Measurements from ENCODE around the gene ABHD17C.
"Not testable (repeated sequence)": the region's sequence is repeated elsewhere in the genome, so short reads cannot be mapped to it uniquely, and the experiment has no call there.

ABHD17C gene

DNA sequence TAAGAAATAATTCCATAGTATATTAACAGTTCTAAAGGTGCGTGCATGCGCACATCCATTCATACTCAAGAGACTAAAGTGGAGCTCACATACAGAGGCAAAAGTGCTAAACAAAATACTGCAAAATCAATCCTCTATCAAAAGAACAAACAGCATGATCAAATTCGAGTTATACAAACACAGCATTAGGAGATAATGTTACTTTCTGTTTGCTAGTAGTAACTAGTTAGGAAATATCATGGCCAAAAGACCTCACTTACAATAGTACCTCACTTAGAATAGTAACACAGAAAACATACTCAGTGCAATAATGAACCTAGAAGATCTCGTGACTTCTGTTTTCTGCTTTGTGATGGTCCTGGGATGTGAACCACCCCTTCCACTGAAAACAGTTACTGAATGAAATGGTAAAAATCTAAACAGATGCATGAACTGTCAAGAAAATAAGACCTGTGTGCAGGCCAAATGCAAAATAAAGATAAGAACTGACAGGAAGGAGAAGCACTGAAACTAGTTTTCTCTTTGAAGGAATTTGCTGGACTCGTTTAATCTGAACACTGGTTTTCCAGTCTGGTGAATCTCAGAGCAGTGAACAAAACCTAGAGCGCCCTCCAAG is 63.1 kb downstream of the ABHD17C start:
- TF ChIP-seq, protein P1, sequence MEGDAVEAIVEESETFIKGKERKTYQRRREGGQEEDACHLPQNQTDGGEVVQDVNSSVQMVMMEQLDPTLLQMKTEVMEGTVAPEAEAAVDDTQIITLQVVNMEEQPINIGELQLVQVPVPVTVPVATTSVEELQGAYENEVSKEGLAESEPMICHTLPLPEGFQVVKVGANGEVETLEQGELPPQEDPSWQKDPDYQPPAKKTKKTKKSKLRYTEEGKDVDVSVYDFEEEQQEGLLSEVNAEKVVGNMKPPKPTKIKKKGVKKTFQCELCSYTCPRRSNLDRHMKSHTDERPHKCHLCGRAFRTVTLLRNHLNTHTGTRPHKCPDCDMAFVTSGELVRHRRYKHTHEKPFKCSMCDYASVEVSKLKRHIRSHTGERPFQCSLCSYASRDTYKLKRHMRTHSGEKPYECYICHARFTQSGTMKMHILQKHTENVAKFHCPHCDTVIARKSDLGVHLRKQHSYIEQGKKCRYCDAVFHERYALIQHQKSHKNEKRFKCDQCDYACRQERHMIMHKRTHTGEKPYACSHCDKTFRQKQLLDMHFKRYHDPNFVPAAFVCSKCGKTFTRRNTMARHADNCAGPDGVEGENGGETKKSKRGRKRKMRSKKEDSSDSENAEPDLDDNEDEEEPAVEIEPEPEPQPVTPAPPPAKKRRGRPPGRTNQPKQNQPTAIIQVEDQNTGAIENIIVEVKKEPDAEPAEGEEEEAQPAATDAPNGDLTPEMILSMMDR (conservative IDR thresholded peaks at IDR 0.05; ENCODE audit: low read length) = no peak
- DNase-seq (ENCODE audit: low read depth) = no peak

GRCh38 chr15:80760960-80761359 is 65.8 kb downstream of the ABHD17C start:
- TF ChIP-seq, protein P1 (conservative IDR thresholded peaks at IDR 0.05; ENCODE audit: low read length) = no peak
- DNase-seq (ENCODE audit: low read depth) = peak; percentile 49
- H3K4me3 ChIP-seq (ENCODE audit: low read length) = no peak overlapping the region

More for the DNA sequence above, 63.1 kb downstream of the ABHD17C start:
- H3K4me3 ChIP-seq (ENCODE audit: low read length) = no peak overlapping the region

DNA sequence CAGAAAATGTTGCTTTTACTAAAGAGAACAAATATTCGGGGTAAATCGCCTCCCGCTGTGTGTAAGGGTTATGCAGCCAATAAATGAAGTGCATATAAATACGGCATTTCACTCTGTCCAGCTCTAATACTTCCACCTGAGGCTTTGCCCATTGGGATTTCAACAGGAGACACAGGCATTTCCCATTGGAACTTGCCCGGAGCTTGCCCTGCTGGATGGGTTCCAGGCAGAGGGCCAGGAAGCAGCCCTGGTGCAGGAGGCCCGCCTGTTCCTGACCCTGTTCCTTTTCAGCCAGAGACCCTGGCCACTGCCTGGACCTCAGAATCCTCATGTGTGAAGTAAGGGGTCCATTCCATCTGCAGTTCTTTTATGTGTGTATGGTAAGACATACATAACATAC is 66.6 kb downstream of the ABHD17C start:
- TF ChIP-seq, protein P1 (conservative IDR thresholded peaks at IDR 0.05; ENCODE audit: low read length) = no peak
- DNase-seq (ENCODE audit: low read depth) = no peak
- H3K4me3 ChIP-seq (ENCODE audit: low read length) = no peak overlapping the region

- not testable (repeated sequence) for DNase-seq (ENCODE audit: low read depth); H3K4me3 ChIP-seq (ENCODE audit: low read length)
These were observed 68.1 kb downstream of the ABHD17C start for GRCh38 chr15:80763235-80763634.

- no peak for DNase-seq (ENCODE audit: low read depth)
- no peak overlapping the region for H3K4me3 ChIP-seq (ENCODE audit: low read length)
- TF ChIP-seq, protein P1 (conservative IDR thresholded peaks at IDR 0.05; ENCODE audit: low read length) = no peak
These were observed 69.4 kb downstream of the ABHD17C start for GRCh38 chr15:80764535-80764934.

GRCh38 chr15:80766275-80766674 is 71.2 kb downstream of the ABHD17C start:
- TF ChIP-seq, protein P1 (conservative IDR thresholded peaks at IDR 0.05; ENCODE audit: low read length) = no peak
- no peak for DNase-seq (ENCODE audit: low read depth)
- H3K4me3 ChIP-seq (ENCODE audit: low read length) = no peak overlapping the region

DNA sequence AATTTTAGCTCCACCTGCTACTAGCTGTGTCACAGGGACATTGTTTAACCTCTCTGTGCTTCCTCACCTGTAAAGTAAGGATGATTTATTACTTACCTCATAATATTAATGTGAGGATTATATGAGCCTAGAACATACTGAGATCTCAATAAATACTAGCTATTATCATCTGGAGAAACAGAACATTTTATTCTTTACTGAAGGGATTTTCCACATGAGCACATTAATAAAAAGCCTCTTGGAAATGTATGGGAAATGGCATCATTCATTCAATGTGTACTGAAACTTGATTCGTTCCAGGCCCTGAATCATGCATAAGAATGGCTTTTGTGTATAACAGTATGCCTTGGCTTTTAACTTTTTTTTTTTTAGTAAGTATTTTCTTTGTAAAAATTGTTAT is 73.0 kb downstream of the ABHD17C start:
- TF ChIP-seq, protein P1 (conservative IDR thresholded peaks at IDR 0.05; ENCODE audit: low read length) = no peak
- DNase-seq (ENCODE audit: low read depth) = no peak
- H3K4me3 ChIP-seq (ENCODE audit: low read length) = no peak overlapping the region

Measured in AG10803 (cell line).